H1 (cell line): Measurements from ENCODE around the gene CNR1. TPM values are rescaled to one million over a fixed set of nuclear protein-coding genes. Genes with fewer than 3 reads are reported as not detected.

Experiments used
- BCL11A ChIP-seq, 2 experiments: IDR thresholded peaks; one replicate each; pipeline ENCODE4 v1.6.1; 2011; ENCODE audit warnings: low read depth in 2 of 2, low read length in 2 of 2, mild to moderate bottlenecking in 2 of 2
- polyA plus RNA-seq, 7 experiments: library from polyadenylated mRNA; depleted of rRNA in 3 of 7; stranded (reverse) in 5 of 7; unstranded in 2 of 7; fragments of >200 nt in 5 of 7; fragments of 200-250 nt in 2 of 7; gene quantifications; 1 replicate in 5 of 7; 2 replicates in 1 of 7; 4 replicates in 1 of 7; pipeline versions ENCODE4 v1.2.1 to v1.2.3, GENCODE V29; 2011 to 2013; ENCODE audit warnings: missing spikeins in 2 of 7, mixed read lengths in 2 of 7
- total RNA-seq: library from RNA; stranded (reverse); fragmentation: NEBNext Ultra II Directional; extraction: Animal tissue kit (Norgen Biotek cat#: 25700); gene quantifications from 2 replicates; pipeline ENCODE4 v1.2.1, GENCODE V29; 2021

Gene CNR1
- total and polyA plus RNA-seq, 2 of the 8 experiments (the other 6 are each of a cell fraction or from before 2014, with no cell fraction given), result 0.83 to 3.1 TPM

GRCh38 chr6:88165087-88165843, 882 bp downstream of the CNR1 start (continued):
- no peak for TF ChIP-seq BCL11A (IDR thresholded peaks at IDR 0.05; ENCODE audit: low read depth in 2 of 2, low read length in 2 of 2)
